HG03159 (cell line): ENCODE data around the gene TMOD1.
A peak's percentile ranks its signal among the peaks of the same experiment; 100 is the strongest.
"Not testable (repeated sequence)": the region's sequence is repeated elsewhere in the genome, so short reads cannot be mapped to it uniquely, and the experiment has no call there.

Experiments used
- ATAC-seq: cut with Tn5 transposase; IDR thresholded peaks from one replicate; pipeline ENCODE4 v1.9.1; 2021; ENCODE audit warnings: mild to moderate bottlenecking, moderate library complexity; ENCODE audit not compliant: unreplicated experiment

The TMOD1 gene

GRCh38 chr9:97497558-97498375, 3.7 kb upstream of the TMOD1 start:
- ATAC-seq: not testable (repeated sequence)

GRCh38 chr9:97498846-97499245, 2.6 kb upstream of the TMOD1 start:
- not testable (repeated sequence) for ATAC-seq

GRCh38 chr9:97500263-97500662, 1.2 kb upstream of the TMOD1 start:
- ATAC-seq: no peak

GRCh38 chr9:97500765-97501176, 695 bp upstream of the TMOD1 start:
- ATAC-seq: no peak

- peak; percentile 38 for ATAC-seq
Observed at GRCh38 chr9:97501972-97502221, 431 bp downstream of the TMOD1 start.

- ATAC-seq: no peak
Observed at GRCh38 chr9:97502222-97502983, 937 bp downstream of the TMOD1 start.

GRCh38 chr9:97502984-97503861, 1.8 kb downstream of the TMOD1 start:
- ATAC-seq: no peak

GRCh38 chr9:97503862-97504210, 2.4 kb downstream of the TMOD1 start:
- no peak for ATAC-seq

- no peak for ATAC-seq
Observed at GRCh38 chr9:97504381-97505216, 3.1 kb downstream of the TMOD1 start.

- no peak for ATAC-seq
Observed at GRCh38 chr9:97505845-97506244, 4.4 kb downstream of the TMOD1 start.

GRCh38 chr9:97506306-97506705, 4.8 kb downstream of the TMOD1 start:
- ATAC-seq: no peak

- ATAC-seq: no peak
Observed at GRCh38 chr9:97506787-97507186, 5.3 kb downstream of the TMOD1 start.

- no peak for ATAC-seq
Observed at GRCh38 chr9:97507428-97507984, 6.0 kb downstream of the TMOD1 start.

- no peak for ATAC-seq
Observed at GRCh38 chr9:97508852-97509251, 7.4 kb downstream of the TMOD1 start.

GRCh38 chr9:97510797-97511654, 9.6 kb downstream of the TMOD1 start:
- peak; percentile 54 for ATAC-seq

GRCh38 chr9:97511655-97512427, 10.4 kb downstream of the TMOD1 start:
- ATAC-seq: no peak

GRCh38 chr9:97512966-97513560, 11.6 kb downstream of the TMOD1 start:
- ATAC-seq: no peak

GRCh38 chr9:97514531-97514930, 13.1 kb downstream of the TMOD1 start:
- no peak for ATAC-seq
